Measurements from ENCODE around the gene AUTS2.

Gene AUTS2

GRCh38 chr7:70376561-70377031 is 778.3 kb downstream of the AUTS2 start:
- no peak for DNase-seq

GRCh38 chr7:70377957-70378356 is 779.7 kb downstream of the AUTS2 start:
- DNase-seq: no peak

- no peak for DNase-seq
Measured at GRCh38 chr7:70379210-70379609, 780.9 kb downstream of the AUTS2 start.

- DNase-seq: no peak
Measured at GRCh38 chr7:70380421-70381015, 782.2 kb downstream of the AUTS2 start.

- no peak for DNase-seq
Measured at GRCh38 chr7:70383066-70383782, 784.9 kb downstream of the AUTS2 start.

- DNase-seq: no peak
Measured at GRCh38 chr7:70384024-70384423, 785.7 kb downstream of the AUTS2 start.

GRCh38 chr7:70384891-70385290 is 786.6 kb downstream of the AUTS2 start:
- DNase-seq: no peak

GRCh38 chr7:70387217-70387616 is 788.9 kb downstream of the AUTS2 start:
- no peak for DNase-seq

GRCh38 chr7:70389531-70390151 is 791.4 kb downstream of the AUTS2 start:
- DNase-seq: no peak

- no peak for DNase-seq
Measured at GRCh38 chr7:70390251-70390650, 792.0 kb downstream of the AUTS2 start.

- no peak for DNase-seq
Measured at GRCh38 chr7:70392256-70392876, 794.1 kb downstream of the AUTS2 start.

- DNase-seq: no peak
Measured at GRCh38 chr7:70392877-70393435, 794.7 kb downstream of the AUTS2 start.

GRCh38 chr7:70393956-70394355 is 795.7 kb downstream of the AUTS2 start:
- no peak for DNase-seq

- no peak for DNase-seq
Measured at GRCh38 chr7:70400829-70401380, 802.6 kb downstream of the AUTS2 start.

- DNase-seq: no peak
Measured at GRCh38 chr7:70402069-70402468, 803.8 kb downstream of the AUTS2 start.

- DNase-seq: no peak
Measured at GRCh38 chr7:70405241-70405640, 807.0 kb downstream of the AUTS2 start.

GRCh38 chr7:70406186-70406949 is 808.1 kb downstream of the AUTS2 start:
- DNase-seq: no peak

GRCh38 chr7:70406950-70407209 is 808.6 kb downstream of the AUTS2 start:
- no peak for DNase-seq

GRCh38 chr7:70408477-70408876 is 810.2 kb downstream of the AUTS2 start:
- DNase-seq: no peak

- no peak for DNase-seq
Measured at GRCh38 chr7:70408891-70409290, 810.6 kb downstream of the AUTS2 start.

- no peak for DNase-seq
Measured at GRCh38 chr7:70410134-70410750, 812.0 kb downstream of the AUTS2 start.

- DNase-seq: no peak
Measured at GRCh38 chr7:70414368-70414767, 816.1 kb downstream of the AUTS2 start.

Data from activated effector memory CD4-positive, alpha-beta T cell treated with anti-CD3 and anti-CD28 coated beads, Interleukin-2, amount 50 U/mL, for 16 hours (primary cell).